ENCODE data around the gene UNC45B.

DNA sequence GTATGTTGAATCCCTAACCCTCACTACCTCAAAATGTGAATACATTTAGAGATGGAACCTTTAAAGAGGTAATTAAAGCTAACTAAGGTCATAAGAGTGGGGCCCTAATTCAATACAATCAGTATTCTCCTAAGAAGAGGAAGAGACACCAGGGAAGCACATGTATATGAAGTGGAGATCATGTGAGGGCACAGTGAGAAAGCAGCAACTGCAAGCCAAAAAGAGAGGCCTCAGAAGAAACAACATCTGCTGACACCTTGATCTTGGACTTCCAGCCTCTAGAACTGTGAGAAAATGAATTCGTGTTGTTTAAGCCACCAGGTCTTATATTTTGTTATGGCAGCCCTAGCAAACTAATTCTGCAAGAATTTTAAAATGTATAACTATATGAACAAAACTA, 82.0 kb downstream of the UNC45B start:
- TF ChIP-seq, protein P1, sequence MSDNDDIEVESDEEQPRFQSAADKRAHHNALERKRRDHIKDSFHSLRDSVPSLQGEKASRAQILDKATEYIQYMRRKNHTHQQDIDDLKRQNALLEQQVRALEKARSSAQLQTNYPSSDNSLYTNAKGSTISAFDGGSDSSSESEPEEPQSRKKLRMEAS (IDR thresholded peaks at IDR 0.05): no peak
- TF ChIP-seq, protein P2, sequence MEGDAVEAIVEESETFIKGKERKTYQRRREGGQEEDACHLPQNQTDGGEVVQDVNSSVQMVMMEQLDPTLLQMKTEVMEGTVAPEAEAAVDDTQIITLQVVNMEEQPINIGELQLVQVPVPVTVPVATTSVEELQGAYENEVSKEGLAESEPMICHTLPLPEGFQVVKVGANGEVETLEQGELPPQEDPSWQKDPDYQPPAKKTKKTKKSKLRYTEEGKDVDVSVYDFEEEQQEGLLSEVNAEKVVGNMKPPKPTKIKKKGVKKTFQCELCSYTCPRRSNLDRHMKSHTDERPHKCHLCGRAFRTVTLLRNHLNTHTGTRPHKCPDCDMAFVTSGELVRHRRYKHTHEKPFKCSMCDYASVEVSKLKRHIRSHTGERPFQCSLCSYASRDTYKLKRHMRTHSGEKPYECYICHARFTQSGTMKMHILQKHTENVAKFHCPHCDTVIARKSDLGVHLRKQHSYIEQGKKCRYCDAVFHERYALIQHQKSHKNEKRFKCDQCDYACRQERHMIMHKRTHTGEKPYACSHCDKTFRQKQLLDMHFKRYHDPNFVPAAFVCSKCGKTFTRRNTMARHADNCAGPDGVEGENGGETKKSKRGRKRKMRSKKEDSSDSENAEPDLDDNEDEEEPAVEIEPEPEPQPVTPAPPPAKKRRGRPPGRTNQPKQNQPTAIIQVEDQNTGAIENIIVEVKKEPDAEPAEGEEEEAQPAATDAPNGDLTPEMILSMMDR (IDR thresholded peaks at IDR 0.05 in 2 of 3, conservative IDR thresholded peaks at IDR 0.05 in 1 of 3; ENCODE audit: borderline replicate concordance in 1 of 3, insufficient read depth in 1 of 3, low read depth in 2 of 3, low read length in 2 of 3): no peak
- TF ChIP-seq POLR2AphosphoS5 (IDR thresholded peaks at IDR 0.05; ENCODE audit: low read depth, low read length) (no peak), RAD21 (IDR thresholded peaks at IDR 0.05; ENCODE audit: low read depth) (no peak), POLR2A (IDR thresholded peaks at IDR 0.05; ENCODE audit: borderline replicate concordance, extremely low read depth, insufficient read depth, insufficient read length) (no peak), EZH2phosphoT487 (IDR thresholded peaks at IDR 0.05; ENCODE audit: borderline replicate concordance) (no peak), EZH2 (IDR thresholded peaks at IDR 0.05) (no peak), SP1 (IDR thresholded peaks at IDR 0.05; ENCODE audit: low read depth) (no peak)
- TF ChIP-seq, protein P3, sequence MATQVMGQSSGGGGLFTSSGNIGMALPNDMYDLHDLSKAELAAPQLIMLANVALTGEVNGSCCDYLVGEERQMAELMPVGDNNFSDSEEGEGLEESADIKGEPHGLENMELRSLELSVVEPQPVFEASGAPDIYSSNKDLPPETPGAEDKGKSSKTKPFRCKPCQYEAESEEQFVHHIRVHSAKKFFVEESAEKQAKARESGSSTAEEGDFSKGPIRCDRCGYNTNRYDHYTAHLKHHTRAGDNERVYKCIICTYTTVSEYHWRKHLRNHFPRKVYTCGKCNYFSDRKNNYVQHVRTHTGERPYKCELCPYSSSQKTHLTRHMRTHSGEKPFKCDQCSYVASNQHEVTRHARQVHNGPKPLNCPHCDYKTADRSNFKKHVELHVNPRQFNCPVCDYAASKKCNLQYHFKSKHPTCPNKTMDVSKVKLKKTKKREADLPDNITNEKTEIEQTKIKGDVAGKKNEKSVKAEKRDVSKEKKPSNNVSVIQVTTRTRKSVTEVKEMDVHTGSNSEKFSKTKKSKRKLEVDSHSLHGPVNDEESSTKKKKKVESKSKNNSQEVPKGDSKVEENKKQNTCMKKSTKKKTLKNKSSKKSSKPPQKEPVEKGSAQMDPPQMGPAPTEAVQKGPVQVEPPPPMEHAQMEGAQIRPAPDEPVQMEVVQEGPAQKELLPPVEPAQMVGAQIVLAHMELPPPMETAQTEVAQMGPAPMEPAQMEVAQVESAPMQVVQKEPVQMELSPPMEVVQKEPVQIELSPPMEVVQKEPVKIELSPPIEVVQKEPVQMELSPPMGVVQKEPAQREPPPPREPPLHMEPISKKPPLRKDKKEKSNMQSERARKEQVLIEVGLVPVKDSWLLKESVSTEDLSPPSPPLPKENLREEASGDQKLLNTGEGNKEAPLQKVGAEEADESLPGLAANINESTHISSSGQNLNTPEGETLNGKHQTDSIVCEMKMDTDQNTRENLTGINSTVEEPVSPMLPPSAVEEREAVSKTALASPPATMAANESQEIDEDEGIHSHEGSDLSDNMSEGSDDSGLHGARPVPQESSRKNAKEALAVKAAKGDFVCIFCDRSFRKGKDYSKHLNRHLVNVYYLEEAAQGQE (IDR thresholded peaks at IDR 0.05; ENCODE audit: low read depth): no peak
